ENCODE measurements around the gene TMEM41A.

The TMEM41A gene

DNA sequence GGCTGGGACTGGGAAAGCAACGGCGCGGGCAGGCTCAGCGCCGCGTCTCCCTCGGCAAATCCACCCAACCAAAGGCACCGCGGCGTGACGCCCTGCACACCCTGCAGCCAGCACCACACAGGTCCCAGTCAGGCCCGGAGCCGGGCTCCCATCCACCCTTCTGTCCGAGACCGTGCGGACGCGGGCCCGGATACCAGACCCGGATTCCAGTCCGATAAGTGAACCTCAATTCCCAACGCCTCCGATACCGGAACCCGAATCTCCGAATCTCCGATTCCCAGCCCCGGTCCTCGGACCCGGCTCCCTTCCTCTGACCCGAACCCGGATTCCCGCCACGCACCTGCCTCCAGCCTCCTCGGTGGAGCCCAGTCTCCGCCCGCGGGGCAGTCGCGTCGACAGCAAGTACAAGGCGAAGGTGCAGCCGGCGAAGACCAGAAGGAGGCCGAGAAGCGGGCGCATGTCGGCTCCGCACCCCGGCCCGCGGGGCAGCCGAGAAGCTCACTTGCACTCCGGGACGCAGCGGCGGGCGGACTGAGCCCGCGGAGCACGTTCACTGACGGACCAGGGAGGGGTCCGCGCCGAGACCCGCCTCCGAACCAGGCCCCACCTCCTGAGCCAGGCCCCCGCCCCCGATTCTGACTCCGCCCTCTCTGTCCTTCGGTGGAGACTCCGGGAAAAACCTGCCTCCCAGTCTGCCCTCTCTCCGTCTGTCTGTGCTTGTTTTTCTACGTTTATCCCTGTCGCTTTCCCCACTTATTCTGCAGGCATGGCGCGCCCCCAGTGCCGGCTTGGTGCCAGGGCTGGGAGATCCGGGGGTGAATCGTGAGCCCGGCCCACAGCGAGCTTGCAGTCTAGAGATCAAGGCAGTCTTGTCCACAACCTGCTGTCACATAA is at the start of gene TMEM41A:
TMEM41A (minus strand) TSS at position 533 of the 894 bp plus-strand sequence; CDS start at position 459, 74 bp downstream.
- peak; percentile 80 for DNase-seq (ENCODE audit: low read depth)

GRCh38 chr3:185540695-185541094 is 41.9 kb upstream of the TMEM41A start:
- no peak for DNase-seq (ENCODE audit: low read depth)

DNA sequence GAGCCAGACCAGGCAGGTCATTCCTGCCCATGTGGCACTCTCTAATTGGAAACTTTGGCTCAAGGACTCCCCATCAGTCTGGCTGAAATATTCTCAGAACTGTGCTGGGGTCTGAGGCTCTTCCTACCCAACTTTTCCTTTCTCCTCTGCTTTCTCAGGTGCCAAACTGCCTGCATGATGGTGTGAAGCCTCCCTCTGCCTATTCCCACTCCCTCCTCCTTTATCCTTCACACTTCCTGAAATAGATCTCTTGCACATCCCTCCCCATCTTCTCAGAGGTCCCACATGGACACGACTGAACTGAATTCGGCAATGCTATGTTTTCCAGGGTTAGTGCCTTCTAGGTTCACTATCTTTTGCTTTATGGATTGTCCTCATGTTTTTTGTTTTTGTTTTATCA is 41.1 kb upstream of the TMEM41A start:
- no peak for DNase-seq (ENCODE audit: low read depth)

- no peak for DNase-seq (ENCODE audit: low read depth)
These were observed 38.6 kb upstream of the TMEM41A start for GRCh38 chr3:185537369-185537970.

GRCh38 chr3:185534511-185534910 is 35.7 kb upstream of the TMEM41A start:
- DNase-seq (ENCODE audit: low read depth) = no peak

DNA sequence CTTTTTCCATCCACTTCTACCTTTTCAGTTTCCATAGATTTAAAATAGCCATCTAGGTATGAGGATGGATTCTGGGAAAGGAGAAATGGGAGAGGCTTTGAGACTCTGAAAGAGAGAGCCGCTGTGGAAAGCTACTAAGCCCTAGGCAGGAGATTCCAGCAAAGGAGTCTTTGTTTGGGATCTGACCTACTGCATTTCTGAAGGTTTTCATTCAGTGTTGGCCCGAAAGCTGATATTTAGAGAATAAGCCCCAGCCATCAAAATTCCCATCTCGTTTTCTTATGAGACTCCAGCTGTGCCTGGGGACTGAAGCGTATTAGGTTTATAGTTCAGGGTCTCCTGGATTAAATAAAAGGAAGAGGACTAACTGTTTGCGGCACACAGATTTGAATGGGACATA is 34.1 kb upstream of the TMEM41A start:
- no peak for DNase-seq (ENCODE audit: low read depth)

DNA sequence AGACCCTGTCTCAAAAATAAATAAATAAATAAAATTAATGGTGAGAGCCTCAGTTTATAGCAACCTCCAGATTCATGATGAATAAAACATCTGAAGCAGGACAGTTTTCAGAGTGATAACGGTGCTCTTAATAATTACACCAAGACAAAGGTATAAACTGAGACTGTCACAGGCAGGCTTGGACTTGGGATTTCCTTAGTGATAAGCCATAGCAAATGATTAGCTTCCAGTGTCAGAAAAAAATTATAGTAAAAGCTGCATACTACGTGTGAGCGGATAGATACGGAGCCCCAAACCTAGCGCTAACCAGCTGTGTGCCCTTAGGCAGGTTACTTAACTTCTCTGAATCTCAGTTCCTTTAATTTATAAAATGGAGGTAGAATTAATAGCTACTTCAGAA is 32.0 kb upstream of the TMEM41A start:
- no peak for DNase-seq (ENCODE audit: low read depth)

DNA sequence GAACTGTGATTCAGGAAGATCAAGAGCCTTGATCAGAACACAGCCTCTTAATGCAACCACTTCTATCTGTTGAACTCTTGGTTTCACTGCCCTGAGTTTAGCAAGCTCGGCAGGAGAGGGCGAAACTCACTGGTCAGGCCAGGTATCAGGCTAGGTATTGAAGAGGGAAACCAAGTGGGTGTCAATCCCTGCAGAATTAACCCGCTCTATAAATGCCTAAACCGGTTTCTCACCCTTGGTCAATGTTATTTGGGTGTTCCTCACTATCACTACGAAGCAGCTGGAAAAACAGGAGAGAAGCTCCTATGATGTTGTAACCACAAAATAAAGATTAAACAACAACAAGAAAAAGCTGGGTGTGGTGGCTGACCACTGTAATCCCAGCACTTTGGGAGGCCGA is 29.7 kb upstream of the TMEM41A start:
- DNase-seq (ENCODE audit: low read depth) = no peak

- DNase-seq (ENCODE audit: low read depth) = no peak
These were observed 28.5 kb upstream of the TMEM41A start for GRCh38 chr3:185527364-185527763.

DNA sequence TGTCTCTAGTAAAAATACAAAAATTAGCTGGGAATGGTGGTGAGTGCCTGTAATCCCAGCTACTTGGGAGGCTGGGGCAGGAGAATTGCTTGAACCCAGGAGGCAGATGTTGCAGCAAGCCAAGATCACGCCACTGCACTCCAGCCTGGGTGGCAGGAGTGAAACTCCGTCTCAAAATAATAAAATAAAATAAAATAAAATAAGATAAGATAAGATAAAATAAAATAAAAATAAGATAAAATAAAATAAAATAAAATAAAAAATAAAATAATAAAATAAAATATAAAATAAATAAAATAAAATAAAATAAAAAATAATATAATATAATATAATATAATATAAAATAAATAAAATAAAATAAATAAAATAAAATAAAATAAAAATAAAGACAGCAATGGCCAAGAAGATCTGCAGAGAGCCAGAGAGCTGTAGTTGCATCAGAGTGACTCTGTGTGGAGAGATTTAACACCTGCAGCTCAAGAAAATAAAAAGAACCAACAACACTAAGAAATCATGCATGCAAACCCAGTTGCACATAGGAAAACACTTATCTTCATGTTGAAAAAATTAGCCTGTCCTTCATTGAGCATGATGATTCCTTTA is 27.6 kb upstream of the TMEM41A start:
- DNase-seq (ENCODE audit: low read depth) = no peak

GRCh38 chr3:185521349-185522138 is 22.7 kb upstream of the TMEM41A start:
- no peak for DNase-seq (ENCODE audit: low read depth)

DNA sequence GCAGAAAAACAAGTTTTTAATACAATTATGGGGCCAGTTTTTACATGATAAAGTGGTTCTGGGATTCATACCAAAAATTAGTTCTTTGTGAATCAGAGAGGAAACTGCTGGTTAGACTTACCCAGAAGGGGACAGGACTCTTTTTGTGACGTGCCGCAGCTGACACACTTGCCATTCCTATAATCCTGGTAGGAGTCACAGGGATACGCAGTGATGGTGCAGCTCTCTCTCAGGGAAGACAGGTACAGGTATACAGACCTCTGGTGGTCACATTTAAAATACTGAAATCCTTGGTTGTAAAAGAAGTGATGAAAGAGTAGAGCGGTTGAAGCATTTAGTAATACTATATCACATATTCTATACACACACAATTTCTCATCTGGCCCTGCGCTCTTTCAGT is 20.2 kb upstream of the TMEM41A start:
- no peak for DNase-seq (ENCODE audit: low read depth)

GRCh38 chr3:185517387-185518130 is 18.7 kb upstream of the TMEM41A start:
- no peak for DNase-seq (ENCODE audit: low read depth)

GRCh38 chr3:185511711-185512110 is 12.9 kb upstream of the TMEM41A start:
- DNase-seq (ENCODE audit: low read depth) = no peak

DNA sequence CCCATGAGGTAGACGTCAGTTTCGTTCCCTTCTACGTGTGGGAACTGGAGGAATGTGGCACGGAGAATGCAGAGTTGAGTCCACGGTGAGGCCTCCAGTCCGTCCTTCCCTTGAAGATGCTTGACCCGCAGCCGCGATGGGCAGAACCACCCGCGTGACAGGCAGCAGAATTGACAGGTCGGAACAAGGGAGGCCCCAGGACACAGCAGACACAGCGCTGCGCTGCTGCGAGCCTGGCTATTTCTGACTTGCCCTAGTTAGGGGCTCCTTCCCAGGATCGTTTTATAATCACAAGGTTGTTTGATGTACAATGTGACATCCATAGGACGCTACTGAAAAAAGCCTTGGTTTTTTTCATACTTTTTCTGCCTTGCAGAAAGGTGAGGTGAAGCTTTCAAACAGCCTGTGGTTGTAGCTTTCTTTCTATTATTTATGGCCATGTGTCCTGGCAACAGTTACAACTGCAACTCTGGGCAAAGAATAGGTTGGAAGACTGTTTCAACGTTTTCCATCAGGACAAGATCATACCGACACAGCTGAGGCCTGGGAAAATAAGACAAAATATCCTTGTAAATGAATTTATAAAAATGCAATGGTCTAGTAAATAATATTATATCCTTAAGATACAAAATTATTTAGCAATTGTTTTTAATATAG is 9.6 kb upstream of the TMEM41A start:
- no peak for DNase-seq (ENCODE audit: low read depth)

DNA sequence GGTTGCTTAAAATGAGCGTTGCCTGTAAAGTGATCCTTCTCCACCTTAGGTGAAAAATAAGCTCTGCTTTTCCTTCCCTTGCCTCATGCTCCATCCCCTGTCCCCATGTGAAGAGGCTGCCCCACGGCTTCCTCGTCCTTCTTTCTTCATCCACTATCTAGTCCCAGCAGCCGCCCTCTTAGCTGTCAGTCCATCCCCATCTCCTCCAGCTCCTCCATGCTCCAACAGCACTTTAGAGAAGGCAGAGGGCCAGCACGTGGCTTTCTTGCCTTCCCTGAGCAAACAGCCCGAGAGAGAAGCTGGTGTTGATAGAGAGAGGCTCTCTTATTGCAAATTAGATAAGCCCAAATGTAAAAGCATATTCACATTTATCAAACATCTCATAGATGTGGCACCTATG is 9.0 kb upstream of the TMEM41A start:
- DNase-seq (ENCODE audit: low read depth) = no peak

GRCh38 chr3:185504636-185505035 is 5.8 kb upstream of the TMEM41A start:
- DNase-seq (ENCODE audit: low read depth) = no peak

- no peak for DNase-seq (ENCODE audit: low read depth)
These were observed 4.7 kb upstream of the TMEM41A start for GRCh38 chr3:185503521-185503920.

DNA sequence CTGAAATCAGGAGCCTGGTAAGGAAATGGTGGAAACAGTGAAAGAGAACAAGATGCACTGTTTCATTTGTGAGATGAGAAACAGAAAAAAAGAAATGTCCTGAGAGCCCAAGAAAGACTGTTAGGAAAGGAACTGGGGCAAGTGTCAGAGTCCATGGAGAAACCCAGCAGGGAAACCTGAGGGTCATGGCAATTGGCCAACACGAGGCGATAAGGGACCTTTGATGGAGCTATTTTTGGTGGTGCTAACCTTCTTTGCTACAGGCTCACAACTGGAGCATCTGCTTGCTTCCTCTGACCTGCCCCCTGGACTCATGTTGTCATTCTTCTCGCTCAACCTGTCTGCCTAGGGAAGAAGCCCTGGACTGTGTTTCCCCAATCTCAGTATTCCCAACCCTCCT is 4.2 kb upstream of the TMEM41A start:
- no peak for DNase-seq (ENCODE audit: low read depth)

DNA sequence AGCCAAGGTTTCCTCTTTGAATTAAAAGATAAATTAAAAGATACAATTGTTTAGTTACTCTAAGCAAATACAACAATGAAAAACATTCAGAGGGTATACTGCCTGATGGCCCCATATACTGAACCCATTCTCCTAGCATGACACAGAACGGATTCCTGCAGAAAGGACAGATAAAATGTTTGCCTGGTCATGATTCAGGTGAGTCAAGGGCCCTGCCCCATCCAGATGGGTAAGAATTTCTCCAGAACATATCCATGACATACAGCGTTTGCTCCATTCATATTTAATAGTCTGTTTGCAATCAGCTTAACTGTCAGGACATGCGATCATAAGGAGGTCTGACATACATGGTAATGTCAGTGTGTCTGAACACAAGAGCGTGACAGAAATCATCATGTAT is 8.6 kb downstream of the TMEM41A start:
- DNase-seq (ENCODE audit: low read depth) = no peak

DNA sequence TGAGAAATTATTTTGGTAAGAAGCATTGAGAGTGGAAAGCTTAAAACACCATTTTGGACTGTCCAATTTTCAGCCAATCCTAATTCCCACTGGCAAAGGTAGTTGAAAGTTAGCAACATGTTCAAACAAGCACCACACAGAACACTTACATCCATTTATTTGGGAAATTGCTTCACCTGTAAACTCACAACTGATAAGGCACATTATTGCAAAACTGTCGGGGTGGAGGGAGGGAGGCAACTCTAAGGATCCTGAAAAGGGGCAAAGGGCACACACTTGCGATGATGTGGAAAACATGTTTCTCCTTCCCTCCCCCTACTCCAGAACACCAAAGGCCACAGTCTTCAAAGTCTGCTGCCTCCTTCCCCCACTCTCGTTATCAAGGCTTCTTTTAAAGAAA is 9.4 kb downstream of the TMEM41A start:
- DNase-seq (ENCODE audit: low read depth) = no peak
